DND-41 (cell line): ENCODE data around the gene SLC38A5.

ENCODE experiments used
- EZH2 ChIP-seq: IDR thresholded peaks from 3 replicates; pipeline ENCODE4 v1.6.1; 2012; ENCODE audit warnings: borderline replicate concordance, low read depth, mild to moderate bottlenecking, moderate library complexity, low read length, inconsistent platforms; ENCODE audit not compliant: severe bottlenecking
- TF ChIP-seq, protein P1 (sequence below): IDR thresholded peaks from 2 replicates; pipeline ENCODE4 v1.5.1; 2012; ENCODE audit warnings: borderline replicate concordance, low read length, moderate library complexity, mild to moderate bottlenecking; ENCODE audit not compliant: poor library complexity, severe bottlenecking; ENCODE audit errors: extremely low read depth

DNA sequence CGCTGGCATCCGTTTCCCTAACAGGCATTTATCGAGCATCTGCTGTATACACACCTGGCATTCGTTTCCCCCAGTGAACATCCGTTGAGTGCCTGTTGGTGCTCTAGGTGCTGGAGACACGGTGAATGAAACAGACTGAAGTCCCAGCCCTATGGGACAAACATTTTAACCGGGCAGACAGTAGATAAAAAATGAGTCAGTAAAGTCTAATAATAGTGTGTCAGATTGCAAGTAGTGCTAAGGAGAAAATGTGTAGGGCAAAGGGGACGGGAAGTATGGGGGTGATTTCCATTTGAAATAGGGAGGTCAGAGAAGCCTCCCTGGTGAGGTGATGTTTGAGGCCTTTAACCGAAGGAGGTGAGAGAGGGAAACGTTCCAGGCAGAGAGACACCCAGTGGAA is 46.2 kb upstream of the SLC38A5 start:
- TF ChIP-seq, protein P1, sequence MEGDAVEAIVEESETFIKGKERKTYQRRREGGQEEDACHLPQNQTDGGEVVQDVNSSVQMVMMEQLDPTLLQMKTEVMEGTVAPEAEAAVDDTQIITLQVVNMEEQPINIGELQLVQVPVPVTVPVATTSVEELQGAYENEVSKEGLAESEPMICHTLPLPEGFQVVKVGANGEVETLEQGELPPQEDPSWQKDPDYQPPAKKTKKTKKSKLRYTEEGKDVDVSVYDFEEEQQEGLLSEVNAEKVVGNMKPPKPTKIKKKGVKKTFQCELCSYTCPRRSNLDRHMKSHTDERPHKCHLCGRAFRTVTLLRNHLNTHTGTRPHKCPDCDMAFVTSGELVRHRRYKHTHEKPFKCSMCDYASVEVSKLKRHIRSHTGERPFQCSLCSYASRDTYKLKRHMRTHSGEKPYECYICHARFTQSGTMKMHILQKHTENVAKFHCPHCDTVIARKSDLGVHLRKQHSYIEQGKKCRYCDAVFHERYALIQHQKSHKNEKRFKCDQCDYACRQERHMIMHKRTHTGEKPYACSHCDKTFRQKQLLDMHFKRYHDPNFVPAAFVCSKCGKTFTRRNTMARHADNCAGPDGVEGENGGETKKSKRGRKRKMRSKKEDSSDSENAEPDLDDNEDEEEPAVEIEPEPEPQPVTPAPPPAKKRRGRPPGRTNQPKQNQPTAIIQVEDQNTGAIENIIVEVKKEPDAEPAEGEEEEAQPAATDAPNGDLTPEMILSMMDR = no peak
- TF ChIP-seq EZH2 = no peak
